NCI-H146 (cell line): ENCODE measurements around the gene THBS4.

Experiments used
- DNase-seq: peaks from one replicate; lab custom pipeline; 2025; lab: John Stamatoyannopoulos, UW

THBS4 gene

GRCh38 chr5:80048084-80048780, 13.1 kb downstream of the THBS4 start:
- DNase-seq: peak; percentile 29

- DNase-seq: no peak
Observed at GRCh38 chr5:80052464-80052863, 17.3 kb downstream of the THBS4 start.

GRCh38 chr5:80054682-80055081, 19.5 kb downstream of the THBS4 start:
- no peak for DNase-seq

GRCh38 chr5:80055491-80056170, 20.5 kb downstream of the THBS4 start:
- peak; percentile 87 for DNase-seq

GRCh38 chr5:80057099-80057498, 22.0 kb downstream of the THBS4 start:
- no peak for DNase-seq

GRCh38 chr5:80057921-80058320, 22.8 kb downstream of the THBS4 start:
- no peak for DNase-seq

GRCh38 chr5:80059354-80059980, 24.3 kb downstream of the THBS4 start:
- no peak for DNase-seq

GRCh38 chr5:80060966-80061365, 25.8 kb downstream of the THBS4 start:
- DNase-seq: no peak

GRCh38 chr5:80061547-80061946, 26.4 kb downstream of the THBS4 start:
- DNase-seq: no peak

GRCh38 chr5:80064124-80064523, 29.0 kb downstream of the THBS4 start:
- DNase-seq: no peak

GRCh38 chr5:80067016-80067415, 31.9 kb downstream of the THBS4 start:
- DNase-seq: no peak

- no peak for DNase-seq
Observed at GRCh38 chr5:80067531-80068245, 32.5 kb downstream of the THBS4 start.

- DNase-seq: no peak
Observed at GRCh38 chr5:80068246-80068636, 33.1 kb downstream of the THBS4 start.

GRCh38 chr5:80068775-80069174, 33.6 kb downstream of the THBS4 start:
- no peak for DNase-seq

- DNase-seq: no peak
Observed at GRCh38 chr5:80069251-80069800, 34.2 kb downstream of the THBS4 start.

- no peak for DNase-seq
Observed at GRCh38 chr5:80069918-80070318, 34.8 kb downstream of the THBS4 start.

- no peak for DNase-seq
Observed at GRCh38 chr5:80070338-80071056, 35.3 kb downstream of the THBS4 start.

- DNase-seq: no peak
Observed at GRCh38 chr5:80071510-80072021, 36.4 kb downstream of the THBS4 start.

GRCh38 chr5:80072103-80073073, 37.2 kb downstream of the THBS4 start:
- no peak for DNase-seq
